ENCODE results near the gene USP49. TPM values are rescaled to one million over a fixed set of nuclear protein-coding genes. Genes with fewer than 3 reads are reported as not detected.

The USP49 gene
- polyA plus RNA-seq, 1 of the 3 experiments (the other 2 are of a cell fraction) = 2.4 TPM

DNA sequence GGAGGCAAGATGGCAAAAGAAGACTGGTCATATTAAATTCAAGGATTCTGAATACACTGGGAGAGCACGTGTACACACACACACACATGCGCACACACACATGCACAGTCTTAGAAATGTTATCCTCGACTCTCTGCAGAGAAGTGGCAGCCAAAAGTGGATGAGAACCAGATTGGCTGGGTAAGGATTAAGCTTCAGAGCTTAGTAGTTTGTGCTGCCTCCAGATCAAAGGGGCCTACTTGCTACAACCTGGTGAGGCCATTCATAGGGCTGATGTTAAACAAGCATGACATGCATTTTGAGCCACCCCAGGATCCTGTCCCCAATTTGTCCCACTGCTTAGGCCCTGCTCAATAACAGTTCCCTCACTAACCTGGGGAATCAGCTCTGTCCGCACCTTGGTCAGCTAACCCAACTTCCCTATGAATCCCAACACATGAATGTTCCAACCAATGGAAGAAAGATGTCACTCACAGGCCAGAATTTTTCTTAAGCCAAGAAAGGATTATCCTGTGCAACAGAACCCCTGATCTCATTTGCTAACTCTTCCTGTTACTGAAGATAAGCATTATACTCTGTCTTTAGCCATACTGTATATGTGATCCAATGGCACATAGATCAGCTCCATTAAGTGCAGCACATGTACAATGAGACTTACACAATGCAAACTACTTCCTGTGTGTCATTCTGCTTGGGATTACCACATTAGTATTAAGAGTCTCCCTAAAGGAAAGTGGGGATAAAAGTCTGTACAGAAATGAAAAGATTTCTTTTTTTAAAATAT lies 76.7 kb downstream of the USP49 start:
- Histone ChIP-seq H3K79me2 (ENCODE audit: insufficient read depth) (no peaks in the 10 kb centered on the region), H3K36me3 (replicated peaks in 1 of 2; ENCODE audit: control insufficient read depth in 1 of 2, insufficient read depth in 2 of 2, low read length in 1 of 2) (no peaks in the 10 kb centered on the region), H3K4me3 (ENCODE audit: low read depth in 2 of 2, low read length in 1 of 2) (no peak overlapping the region), H3K9me3 (no peaks in the 10 kb centered on the region), H4K20me1 (ENCODE audit: insufficient read depth) (no peaks in the 10 kb centered on the region), H3K4me2 (no peak overlapping the region), H3K27ac (ENCODE audit: low read depth in 2 of 2, low read length in 1 of 2) (no peak overlapping the region), H3K4me1 (ENCODE audit: control insufficient read depth in 1 of 2, insufficient read depth in 2 of 2, low read depth in 1 of 2, low read length in 1 of 2) (no peaks in the 10 kb centered on the region), H3F3A (replicated peaks; ENCODE audit: insufficient read depth) (peaks cover 3% of the 10 kb centered on the region), H3K9me2 (no peaks in the 10 kb centered on the region), H3K9ac (no peak overlapping the region), H2AFZ (ENCODE audit: low read depth) (no peak overlapping the region), H3K27me3 (ENCODE audit: insufficient read depth) (no peaks in the 10 kb centered on the region)
- DNase-seq = no peak
- ChIA-PET POLR2A (no interaction called here), CTCF (interaction anchor here (1.0 to 1.4 kb wide), 4 partner anchors 31 to 225 kb away, joined by 3 to 5 read pairs (median 3); partner anchors contain the start of gene TOMM6)
- 76% methylated on average over 4 of the region's 4 CpGs for WGBS (ENCODE audit: low lambda C conversion rate)
- TF ChIP-seq GATA2 (CRISPR knock-in tag; IDR thresholded peaks at IDR 0.05) = no peak

GRCh38 chr6:41815587-41815986 lies 79.6 kb downstream of the USP49 start:
- WGBS (ENCODE audit: low lambda C conversion rate) = 100% methylated on average over 1 of the region's 1 CpG
- H3K27me3 ChIP-seq (ENCODE audit: insufficient read depth) = no peaks in the 10 kb centered on the region
- H3F3A ChIP-seq (replicated peaks; ENCODE audit: insufficient read depth) = peaks cover 3% of the 10 kb centered on the region
- CTCF ChIA-PET = interaction anchor here (0.6 to 1.5 kb wide), 3 partner anchors 12 to 105 kb away, joined by 3 read pairs; partner anchors contain the start of gene MED20
- no peak for DNase-seq
- no peak overlapping the region; a peak in 1 of 4 replicates for H3K27ac ChIP-seq (ENCODE audit: low read depth in 2 of 2, low read length in 1 of 2)
- H3K9ac ChIP-seq = no peak overlapping the region
- no peaks in the 10 kb centered on the region for H3K79me2 ChIP-seq (ENCODE audit: insufficient read depth)
- TF ChIP-seq EZH2phosphoT487 (IDR thresholded peaks at IDR 0.05; ENCODE audit: borderline replicate concordance, low read depth) (no peak), SMC3 (IDR thresholded peaks at IDR 0.05; ENCODE audit: low read depth, low read length) (no peak), YY1 (IDR thresholded peaks at IDR 0.05; ENCODE audit: low read depth) (no peak), RXRA (IDR thresholded peaks at IDR 0.05; ENCODE audit: borderline replicate concordance, low read depth) (no peak)
- TF ChIP-seq, protein P1, sequence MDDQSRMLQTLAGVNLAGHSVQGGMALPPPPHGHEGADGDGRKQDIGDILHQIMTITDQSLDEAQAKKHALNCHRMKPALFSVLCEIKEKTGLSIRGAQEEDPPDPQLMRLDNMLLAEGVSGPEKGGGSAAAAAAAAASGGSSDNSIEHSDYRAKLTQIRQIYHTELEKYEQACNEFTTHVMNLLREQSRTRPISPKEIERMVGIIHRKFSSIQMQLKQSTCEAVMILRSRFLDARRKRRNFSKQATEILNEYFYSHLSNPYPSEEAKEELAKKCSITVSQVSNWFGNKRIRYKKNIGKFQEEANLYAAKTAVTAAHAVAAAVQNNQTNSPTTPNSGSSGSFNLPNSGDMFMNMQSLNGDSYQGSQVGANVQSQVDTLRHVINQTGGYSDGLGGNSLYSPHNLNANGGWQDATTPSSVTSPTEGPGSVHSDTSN (IDR thresholded peaks at IDR 0.05) = no peak
- POLR2A ChIA-PET = no interaction called here
- H2AFZ ChIP-seq (ENCODE audit: low read depth) = no peak overlapping the region
- H3K9me2 ChIP-seq = no peaks in the 10 kb centered on the region
- no peak overlapping the region for H3K4me2 ChIP-seq
- H3K4me3 ChIP-seq (ENCODE audit: low read depth in 2 of 2, low read length in 1 of 2) = no peak overlapping the region
- H4K20me1 ChIP-seq (ENCODE audit: insufficient read depth) = no peaks in the 10 kb centered on the region
- H3K36me3 ChIP-seq (replicated peaks in 1 of 2; ENCODE audit: control insufficient read depth in 1 of 2, insufficient read depth in 2 of 2, low read length in 1 of 2) = no peaks in the 10 kb centered on the region
- no peaks in the 10 kb centered on the region for H3K4me1 ChIP-seq (ENCODE audit: control insufficient read depth in 1 of 2, insufficient read depth in 2 of 2, low read depth in 1 of 2, low read length in 1 of 2)
- no peaks in the 10 kb centered on the region for H3K9me3 ChIP-seq

DNA sequence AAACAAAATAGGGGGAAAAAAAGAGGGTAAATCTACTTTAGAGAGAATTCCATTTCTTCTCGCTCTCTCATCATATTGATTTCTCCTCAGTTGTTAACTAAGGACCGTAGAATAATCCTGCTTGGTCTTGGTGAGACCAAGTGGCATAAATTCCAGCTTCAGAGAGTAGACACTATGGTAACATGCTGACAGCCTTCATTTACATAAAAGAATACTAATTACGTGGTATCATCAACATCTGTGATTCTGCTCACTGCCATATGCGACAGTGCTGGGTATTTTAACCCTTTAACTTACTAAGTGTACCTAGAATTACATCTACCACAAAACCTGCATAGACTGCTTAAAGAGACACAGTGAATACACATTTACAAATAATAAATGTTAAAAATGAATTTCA lies 80.5 kb downstream of the USP49 start:
- H3K27ac ChIP-seq (ENCODE audit: low read depth in 2 of 2, low read length in 1 of 2) = no peak overlapping the region
- no peak overlapping the region for H2AFZ ChIP-seq (ENCODE audit: low read depth)
- no peak overlapping the region for H3K9ac ChIP-seq
- ChIA-PET POLR2A (no interaction called here), CTCF (interaction anchor here (0.6 to 1.6 kb wide), 5 partner anchors 13 to 122 kb away, joined by 3 read pairs; partner anchors contain the start of gene MED20)
- H3K79me2 ChIP-seq (ENCODE audit: insufficient read depth) = no peaks in the 10 kb centered on the region
- H3K27me3 ChIP-seq (ENCODE audit: insufficient read depth) = no peaks in the 10 kb centered on the region
- no peaks in the 10 kb centered on the region for H3K9me3 ChIP-seq
- no peak overlapping the region for H3K4me2 ChIP-seq
- no peaks in the 10 kb centered on the region for H3K36me3 ChIP-seq (replicated peaks in 1 of 2; ENCODE audit: control insufficient read depth in 1 of 2, insufficient read depth in 2 of 2, low read length in 1 of 2)
- no peak overlapping the region for H3K4me3 ChIP-seq (ENCODE audit: low read depth in 2 of 2, low read length in 1 of 2)
- 85% methylated on average over 4 of the region's 4 CpGs for WGBS (ENCODE audit: low lambda C conversion rate)
- no peaks in the 10 kb centered on the region for H3K4me1 ChIP-seq (ENCODE audit: control insufficient read depth in 1 of 2, insufficient read depth in 2 of 2, low read depth in 1 of 2, low read length in 1 of 2)
- H3F3A ChIP-seq (replicated peaks; ENCODE audit: insufficient read depth) = peaks cover 3% of the 10 kb centered on the region
- H3K9me2 ChIP-seq = no peaks in the 10 kb centered on the region
- H4K20me1 ChIP-seq (ENCODE audit: insufficient read depth) = no peaks in the 10 kb centered on the region
- no peak for TF ChIP-seq YY1 (IDR thresholded peaks at IDR 0.05; ENCODE audit: low read depth)
- TF ChIP-seq, protein P2, sequence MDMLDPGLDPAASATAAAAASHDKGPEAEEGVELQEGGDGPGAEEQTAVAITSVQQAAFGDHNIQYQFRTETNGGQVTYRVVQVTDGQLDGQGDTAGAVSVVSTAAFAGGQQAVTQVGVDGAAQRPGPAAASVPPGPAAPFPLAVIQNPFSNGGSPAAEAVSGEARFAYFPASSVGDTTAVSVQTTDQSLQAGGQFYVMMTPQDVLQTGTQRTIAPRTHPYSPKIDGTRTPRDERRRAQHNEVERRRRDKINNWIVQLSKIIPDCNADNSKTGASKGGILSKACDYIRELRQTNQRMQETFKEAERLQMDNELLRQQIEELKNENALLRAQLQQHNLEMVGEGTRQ (IDR thresholded peaks at IDR 0.05; ENCODE audit: borderline replicate concordance, low read depth, low read length) = no peak
- no peak for DNase-seq
